HG03108 (cell line): ENCODE measurements around the gene B3GAT1.
"Not testable (repeated sequence)": the region's sequence is repeated elsewhere in the genome, so short reads cannot be mapped to it uniquely, and the experiment has no call there.

Experiments
- ATAC-seq: cut with Tn5 transposase; IDR thresholded peaks from one replicate; pipeline ENCODE4 v1.9.1; 2021; ENCODE audit warnings: moderate library complexity; ENCODE audit not compliant: unreplicated experiment

Gene B3GAT1

GRCh38 chr11:134412203-134413042, at the start of gene B3GAT1:
B3GAT1 (minus strand) TSS chr11:134412242; CDS start chr11:134387659, 24,583 bp downstream.
- ATAC-seq: no peak

- ATAC-seq: no peak
These were observed 49.6 kb upstream of the B3GAT1 start for GRCh38 chr11:134461621-134462020.

- no peak for ATAC-seq
These were observed 48.8 kb upstream of the B3GAT1 start for GRCh38 chr11:134460881-134461280.

- no peak for ATAC-seq
These were observed 48.1 kb upstream of the B3GAT1 start for GRCh38 chr11:134460062-134460561.

GRCh38 chr11:134459246-134460061, 47.4 kb upstream of the B3GAT1 start:
- no peak for ATAC-seq

- not testable (repeated sequence) for ATAC-seq
These were observed 45.5 kb upstream of the B3GAT1 start for GRCh38 chr11:134457411-134458007.

GRCh38 chr11:134455516-134455915, 43.5 kb upstream of the B3GAT1 start:
- no peak for ATAC-seq

GRCh38 chr11:134454146-134454690, 42.2 kb upstream of the B3GAT1 start:
- ATAC-seq: no peak

GRCh38 chr11:134453441-134453840, 41.4 kb upstream of the B3GAT1 start:
- ATAC-seq: no peak

- ATAC-seq: no peak
These were observed 40.8 kb upstream of the B3GAT1 start for GRCh38 chr11:134452838-134453155.

GRCh38 chr11:134452026-134452837, 40.2 kb upstream of the B3GAT1 start:
- no peak for ATAC-seq

GRCh38 chr11:134450186-134450585, 38.1 kb upstream of the B3GAT1 start:
- ATAC-seq: no peak

GRCh38 chr11:134449713-134450112, 37.7 kb upstream of the B3GAT1 start:
- ATAC-seq: no peak

- no peak for ATAC-seq
These were observed 37.0 kb upstream of the B3GAT1 start for GRCh38 chr11:134449051-134449450.

GRCh38 chr11:134447696-134448095, 35.7 kb upstream of the B3GAT1 start:
- ATAC-seq: no peak

GRCh38 chr11:134445601-134446325, 33.7 kb upstream of the B3GAT1 start:
- no peak for ATAC-seq

- ATAC-seq: not testable (repeated sequence)
These were observed 32.4 kb upstream of the B3GAT1 start for GRCh38 chr11:134444160-134445108.

- ATAC-seq: no peak
These were observed 31.2 kb upstream of the B3GAT1 start for GRCh38 chr11:134443246-134443645.

- no peak for ATAC-seq
These were observed 30.2 kb upstream of the B3GAT1 start for GRCh38 chr11:134442246-134442645.
